Measurements from ENCODE around the gene SERPINE3.

Gene SERPINE3

DNA sequence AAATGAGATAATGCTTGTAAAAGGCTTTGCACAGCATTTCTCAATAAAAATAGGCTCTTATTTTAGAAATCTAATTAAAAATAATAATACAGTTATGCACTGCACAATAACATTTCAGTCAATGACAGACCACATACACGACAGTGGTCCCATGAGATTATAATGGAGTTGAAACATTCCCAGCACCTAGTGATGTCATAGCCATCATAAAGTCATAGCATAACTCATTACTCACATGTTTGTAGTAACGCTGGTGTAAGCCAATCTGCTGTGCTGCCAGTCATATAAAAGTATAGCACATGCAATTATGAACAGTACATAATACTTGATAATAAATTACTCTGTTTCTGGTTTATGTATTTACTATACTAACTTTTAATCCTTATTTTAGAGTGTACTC, 12.7 kb upstream of the SERPINE3 start:
- H3K27me3 ChIP-seq (ENCODE audit: control insufficient read depth in 2 of 2, insufficient read depth in 2 of 2, low read length in 2 of 2) = no peaks in the 10 kb centered on the region
- no peaks in the 10 kb centered on the region for H3K9me3 ChIP-seq (ENCODE audit: control insufficient read depth in 2 of 2, low read length in 2 of 2)
- no peak overlapping the region for H3K27ac ChIP-seq (ENCODE audit: low read depth in 2 of 2, low read length in 2 of 2)
- H3K4me1 ChIP-seq (ENCODE audit: control insufficient read depth in 2 of 2, insufficient read depth in 2 of 2, low read length in 2 of 2) = no peaks in the 10 kb centered on the region
- H3K36me3 ChIP-seq (ENCODE audit: control insufficient read depth in 2 of 2, insufficient read depth in 2 of 2, low read length in 2 of 2) = no peaks in the 10 kb centered on the region
- H3K9ac ChIP-seq (ENCODE audit: low read depth in 1 of 2, low read length in 2 of 2) = no peak overlapping the region
- no peak overlapping the region for H3K4me3 ChIP-seq (ENCODE audit: low read length in 2 of 2)

DNA sequence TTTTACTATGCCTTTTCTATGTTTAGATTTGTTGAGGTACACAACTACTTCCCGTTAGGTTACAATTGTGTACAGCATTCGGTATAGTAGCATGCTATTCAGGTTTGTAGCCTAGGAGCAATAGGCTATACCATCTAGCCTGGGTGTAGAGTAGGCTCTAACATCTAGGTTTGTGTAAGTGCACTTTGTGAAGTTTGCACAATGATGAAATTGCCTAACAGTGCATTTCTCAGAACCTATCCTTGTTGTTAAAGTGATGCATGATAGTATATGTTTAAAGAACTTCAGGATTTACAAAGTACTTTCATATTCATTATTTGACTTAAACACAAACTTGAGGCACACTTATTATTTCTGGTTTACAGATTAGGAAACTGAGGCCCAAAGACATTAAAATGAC, 11.5 kb upstream of the SERPINE3 start:
- H3K9ac ChIP-seq (ENCODE audit: low read depth in 1 of 2, low read length in 2 of 2) = no peak overlapping the region
- H3K27me3 ChIP-seq (ENCODE audit: control insufficient read depth in 2 of 2, insufficient read depth in 2 of 2, low read length in 2 of 2) = no peaks in the 10 kb centered on the region
- H3K4me3 ChIP-seq (ENCODE audit: low read length in 2 of 2) = no peak overlapping the region
- no peaks in the 10 kb centered on the region for H3K9me3 ChIP-seq (ENCODE audit: control insufficient read depth in 2 of 2, low read length in 2 of 2)
- no peaks in the 10 kb centered on the region for H3K36me3 ChIP-seq (ENCODE audit: control insufficient read depth in 2 of 2, insufficient read depth in 2 of 2, low read length in 2 of 2)
- no peaks in the 10 kb centered on the region for H3K4me1 ChIP-seq (ENCODE audit: control insufficient read depth in 2 of 2, insufficient read depth in 2 of 2, low read length in 2 of 2)
- H3K27ac ChIP-seq (ENCODE audit: low read depth in 2 of 2, low read length in 2 of 2) = no peak overlapping the region

DNA sequence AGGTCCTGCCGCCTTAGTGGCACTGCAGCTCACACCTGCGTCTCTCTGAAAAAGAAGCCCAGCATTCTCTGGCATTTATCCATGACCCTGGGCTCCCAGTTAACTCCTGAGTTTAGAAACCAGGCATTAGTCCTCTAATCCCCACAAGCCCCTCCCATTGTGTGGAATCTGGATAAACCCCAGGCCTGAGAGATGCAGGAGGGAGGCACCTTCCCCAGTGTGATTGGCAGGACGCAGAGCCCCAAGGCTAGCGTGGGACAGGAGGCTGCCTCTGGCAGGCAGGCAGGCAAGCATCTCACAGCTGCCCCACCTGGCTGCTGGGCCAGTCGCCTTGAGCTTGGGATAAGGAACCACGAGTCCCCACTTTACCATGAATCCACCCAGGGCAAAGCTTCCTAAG, 11.0 kb upstream of the SERPINE3 start:
- no peak overlapping the region for H3K4me3 ChIP-seq (ENCODE audit: low read length in 2 of 2)
- no peaks in the 10 kb centered on the region for H3K36me3 ChIP-seq (ENCODE audit: control insufficient read depth in 2 of 2, insufficient read depth in 2 of 2, low read length in 2 of 2)
- H3K9ac ChIP-seq (ENCODE audit: low read depth in 1 of 2, low read length in 2 of 2) = no peak overlapping the region
- H3K27me3 ChIP-seq (ENCODE audit: control insufficient read depth in 2 of 2, insufficient read depth in 2 of 2, low read length in 2 of 2) = no peaks in the 10 kb centered on the region
- no peaks in the 10 kb centered on the region for H3K9me3 ChIP-seq (ENCODE audit: control insufficient read depth in 2 of 2, low read length in 2 of 2)
- H3K4me1 ChIP-seq (ENCODE audit: control insufficient read depth in 2 of 2, insufficient read depth in 2 of 2, low read length in 2 of 2) = no peaks in the 10 kb centered on the region
- H3K27ac ChIP-seq (ENCODE audit: low read depth in 2 of 2, low read length in 2 of 2) = no peak overlapping the region

- H3K4me3 ChIP-seq (ENCODE audit: low read length in 2 of 2) = no peak overlapping the region
- no peaks in the 10 kb centered on the region for H3K9me3 ChIP-seq (ENCODE audit: control insufficient read depth in 2 of 2, low read length in 2 of 2)
- H3K27me3 ChIP-seq (ENCODE audit: control insufficient read depth in 2 of 2, insufficient read depth in 2 of 2, low read length in 2 of 2) = no peaks in the 10 kb centered on the region
- no peaks in the 10 kb centered on the region for H3K4me1 ChIP-seq (ENCODE audit: control insufficient read depth in 2 of 2, insufficient read depth in 2 of 2, low read length in 2 of 2)
- H3K36me3 ChIP-seq (ENCODE audit: control insufficient read depth in 2 of 2, insufficient read depth in 2 of 2, low read length in 2 of 2) = no peaks in the 10 kb centered on the region
- no peak overlapping the region for H3K27ac ChIP-seq (ENCODE audit: low read depth in 2 of 2, low read length in 2 of 2)
- H3K9ac ChIP-seq (ENCODE audit: low read depth in 1 of 2, low read length in 2 of 2) = no peak overlapping the region
Measured at GRCh38 chr13:51329606-51330005, 9.9 kb upstream of the SERPINE3 start.

DNA sequence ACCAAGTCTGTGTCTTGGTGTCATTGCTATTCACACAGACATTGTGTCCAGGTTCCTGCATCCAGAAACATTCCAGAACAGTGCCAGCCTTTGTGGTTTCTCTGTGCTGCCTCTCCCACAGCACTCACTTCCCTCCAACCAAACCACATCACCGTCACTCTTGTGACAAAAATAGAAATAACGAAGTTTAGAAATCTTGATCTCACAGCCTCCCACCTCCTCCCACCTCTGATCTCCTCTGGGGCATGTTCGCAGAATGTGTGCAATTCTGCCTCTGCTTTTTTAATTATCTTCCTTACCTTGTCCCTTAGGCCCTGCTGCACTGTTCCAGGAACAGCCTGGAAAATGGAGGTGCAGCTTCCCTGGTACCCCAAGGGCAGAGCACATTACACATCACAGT, 8.7 kb upstream of the SERPINE3 start:
- Histone ChIP-seq H3K9me3 (ENCODE audit: control insufficient read depth in 2 of 2, low read length in 2 of 2) (no peaks in the 10 kb centered on the region), H3K4me3 (ENCODE audit: low read length in 2 of 2) (no peak overlapping the region), H3K27me3 (ENCODE audit: control insufficient read depth in 2 of 2, insufficient read depth in 2 of 2, low read length in 2 of 2) (no peaks in the 10 kb centered on the region), H3K4me1 (ENCODE audit: control insufficient read depth in 2 of 2, insufficient read depth in 2 of 2, low read length in 2 of 2) (no peaks in the 10 kb centered on the region), H3K36me3 (ENCODE audit: control insufficient read depth in 2 of 2, insufficient read depth in 2 of 2, low read length in 2 of 2) (no peaks in the 10 kb centered on the region), H3K27ac (ENCODE audit: low read depth in 2 of 2, low read length in 2 of 2) (no peak overlapping the region), H3K9ac (ENCODE audit: low read depth in 1 of 2, low read length in 2 of 2) (no peak overlapping the region)

DNA sequence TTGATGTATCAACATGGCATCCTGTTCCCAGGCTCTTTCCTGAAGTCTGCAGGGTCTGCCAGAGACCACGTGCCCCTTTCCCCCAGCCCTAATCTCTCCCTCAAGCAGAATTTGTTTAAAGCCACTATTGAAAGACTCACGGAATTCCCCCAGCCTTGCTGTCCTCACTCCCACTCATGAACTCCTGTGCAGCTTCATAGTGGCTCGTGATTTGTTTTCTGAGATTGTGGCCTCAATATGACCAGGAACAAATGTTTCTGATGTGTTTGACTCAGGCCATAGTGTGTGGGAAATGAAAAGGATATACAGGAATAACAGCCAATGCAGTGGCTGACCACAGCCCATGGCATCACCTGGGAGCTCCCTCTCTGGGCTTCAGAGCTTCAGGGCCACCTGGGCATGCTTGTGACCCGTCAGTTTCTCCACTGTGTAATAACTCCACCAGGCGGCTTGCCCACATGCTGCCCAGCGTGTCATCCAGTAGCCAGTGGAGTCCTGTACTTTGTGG, 8.1 kb upstream of the SERPINE3 start:
- no peaks in the 10 kb centered on the region for H3K4me1 ChIP-seq (ENCODE audit: control insufficient read depth in 2 of 2, insufficient read depth in 2 of 2, low read length in 2 of 2)
- H3K27me3 ChIP-seq (ENCODE audit: control insufficient read depth in 2 of 2, insufficient read depth in 2 of 2, low read length in 2 of 2) = no peaks in the 10 kb centered on the region
- no peak overlapping the region for H3K4me3 ChIP-seq (ENCODE audit: low read length in 2 of 2)
- H3K9me3 ChIP-seq (ENCODE audit: control insufficient read depth in 2 of 2, low read length in 2 of 2) = no peaks in the 10 kb centered on the region
- H3K9ac ChIP-seq (ENCODE audit: low read depth in 1 of 2, low read length in 2 of 2) = no peak overlapping the region
- no peaks in the 10 kb centered on the region for H3K36me3 ChIP-seq (ENCODE audit: control insufficient read depth in 2 of 2, insufficient read depth in 2 of 2, low read length in 2 of 2)
- H3K27ac ChIP-seq (ENCODE audit: low read depth in 2 of 2, low read length in 2 of 2) = no peak overlapping the region

DNA sequence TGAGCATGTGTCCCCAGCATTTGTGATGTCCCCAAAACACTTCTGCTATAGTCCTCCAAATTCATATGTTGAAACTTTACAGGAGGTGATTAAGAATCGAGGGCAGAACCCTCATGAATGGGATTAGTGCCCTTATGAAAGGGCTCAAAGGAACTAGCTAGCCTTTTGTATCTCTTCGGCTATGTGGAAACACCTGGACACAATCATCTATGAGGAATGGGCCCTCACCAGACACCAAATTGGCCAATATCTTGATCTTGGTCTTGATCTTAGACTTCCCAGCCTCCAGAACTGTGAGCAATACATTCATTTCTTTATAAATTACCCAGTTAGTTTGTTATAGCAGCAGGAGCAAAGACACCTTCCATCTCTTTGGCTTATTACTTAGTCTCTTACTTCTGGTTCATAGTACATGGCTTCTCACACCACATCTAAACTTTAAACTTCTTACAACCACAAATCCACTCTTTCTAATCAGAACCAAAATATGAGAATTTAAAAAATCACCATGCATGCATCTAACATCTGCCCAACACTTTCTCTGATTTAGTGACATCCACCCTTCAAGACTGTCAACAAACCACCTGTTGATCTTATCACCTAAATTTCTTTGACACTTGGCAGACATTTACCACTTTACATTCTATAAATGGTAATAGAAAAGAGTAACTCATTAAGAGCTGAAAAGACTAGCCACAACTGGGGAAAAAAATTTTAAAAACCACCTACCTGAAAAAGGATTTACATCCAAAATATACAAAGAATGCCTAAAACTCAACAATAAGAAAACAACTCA, 6.7 kb upstream of the SERPINE3 start:
- H3K36me3 ChIP-seq (ENCODE audit: control insufficient read depth in 2 of 2, insufficient read depth in 2 of 2, low read length in 2 of 2) = no peaks in the 10 kb centered on the region
- no peak overlapping the region for H3K4me3 ChIP-seq (ENCODE audit: low read length in 2 of 2)
- H3K27ac ChIP-seq (ENCODE audit: low read depth in 2 of 2, low read length in 2 of 2) = no peak overlapping the region
- H3K9ac ChIP-seq (ENCODE audit: low read depth in 1 of 2, low read length in 2 of 2) = no peak overlapping the region
- H3K27me3 ChIP-seq (ENCODE audit: control insufficient read depth in 2 of 2, insufficient read depth in 2 of 2, low read length in 2 of 2) = no peaks in the 10 kb centered on the region
- no peaks in the 10 kb centered on the region for H3K4me1 ChIP-seq (ENCODE audit: control insufficient read depth in 2 of 2, insufficient read depth in 2 of 2, low read length in 2 of 2)
- H3K9me3 ChIP-seq (ENCODE audit: control insufficient read depth in 2 of 2, low read length in 2 of 2) = no peaks in the 10 kb centered on the region

DNA sequence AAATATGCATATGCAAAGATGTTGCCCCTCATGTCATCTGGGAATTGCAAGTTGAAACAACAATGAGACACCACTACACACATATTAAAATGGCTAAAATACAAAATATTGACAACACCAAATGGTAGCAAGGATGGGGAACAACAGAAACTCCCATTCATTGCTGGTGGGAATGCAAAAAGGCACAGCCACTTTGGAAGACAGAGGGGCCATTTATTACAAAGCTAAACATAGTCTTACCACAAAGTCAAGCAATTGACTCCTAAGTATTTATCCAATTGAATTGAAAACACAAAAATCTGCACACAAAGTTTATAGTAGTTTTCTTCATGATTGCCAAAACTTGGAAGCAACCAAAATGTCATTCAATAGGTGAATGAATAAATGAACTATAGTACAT, 6.1 kb upstream of the SERPINE3 start:
- Histone ChIP-seq H3K36me3 (ENCODE audit: control insufficient read depth in 2 of 2, insufficient read depth in 2 of 2, low read length in 2 of 2) (no peaks in the 10 kb centered on the region), H3K4me3 (ENCODE audit: low read length in 2 of 2) (no peak overlapping the region), H3K9ac (ENCODE audit: low read depth in 1 of 2, low read length in 2 of 2) (no peak overlapping the region), H3K9me3 (ENCODE audit: control insufficient read depth in 2 of 2, low read length in 2 of 2) (no peaks in the 10 kb centered on the region), H3K27ac (ENCODE audit: low read depth in 2 of 2, low read length in 2 of 2) (no peak overlapping the region), H3K4me1 (ENCODE audit: control insufficient read depth in 2 of 2, insufficient read depth in 2 of 2, low read length in 2 of 2) (no peaks in the 10 kb centered on the region), H3K27me3 (ENCODE audit: control insufficient read depth in 2 of 2, insufficient read depth in 2 of 2, low read length in 2 of 2) (no peaks in the 10 kb centered on the region)

GRCh38 chr13:51333826-51334225, 5.7 kb upstream of the SERPINE3 start:
- Histone ChIP-seq H3K27ac (ENCODE audit: low read depth in 2 of 2, low read length in 2 of 2) (no peak overlapping the region), H3K4me3 (ENCODE audit: low read length in 2 of 2) (no peak overlapping the region), H3K9me3 (ENCODE audit: control insufficient read depth in 2 of 2, low read length in 2 of 2) (no peaks in the 10 kb centered on the region), H3K9ac (ENCODE audit: low read depth in 1 of 2, low read length in 2 of 2) (no peak overlapping the region), H3K4me1 (ENCODE audit: control insufficient read depth in 2 of 2, insufficient read depth in 2 of 2, low read length in 2 of 2) (no peaks in the 10 kb centered on the region), H3K27me3 (ENCODE audit: control insufficient read depth in 2 of 2, insufficient read depth in 2 of 2, low read length in 2 of 2) (no peaks in the 10 kb centered on the region), H3K36me3 (ENCODE audit: control insufficient read depth in 2 of 2, insufficient read depth in 2 of 2, low read length in 2 of 2) (no peaks in the 10 kb centered on the region)

- H3K4me1 ChIP-seq (ENCODE audit: control insufficient read depth in 2 of 2, insufficient read depth in 2 of 2, low read length in 2 of 2) = no peaks in the 10 kb centered on the region
- no peak overlapping the region for H3K27ac ChIP-seq (ENCODE audit: low read depth in 2 of 2, low read length in 2 of 2)
- no peaks in the 10 kb centered on the region for H3K36me3 ChIP-seq (ENCODE audit: control insufficient read depth in 2 of 2, insufficient read depth in 2 of 2, low read length in 2 of 2)
- H3K9ac ChIP-seq (ENCODE audit: low read depth in 1 of 2, low read length in 2 of 2) = no peak overlapping the region
- no peak overlapping the region for H3K4me3 ChIP-seq (ENCODE audit: low read length in 2 of 2)
- H3K27me3 ChIP-seq (ENCODE audit: control insufficient read depth in 2 of 2, insufficient read depth in 2 of 2, low read length in 2 of 2) = no peaks in the 10 kb centered on the region
- H3K9me3 ChIP-seq (ENCODE audit: control insufficient read depth in 2 of 2, low read length in 2 of 2) = no peaks in the 10 kb centered on the region
Measured at GRCh38 chr13:51336746-51337145, 2.7 kb upstream of the SERPINE3 start.

Measured in mucosa of rectum (tissue), 2 donors.